ENCODE data around the gene AIDA.
"Not testable (repeated sequence)": the region's sequence is repeated elsewhere in the genome, so short reads cannot be mapped to it uniquely, and the experiment has no call there.

Gene AIDA, protein sequence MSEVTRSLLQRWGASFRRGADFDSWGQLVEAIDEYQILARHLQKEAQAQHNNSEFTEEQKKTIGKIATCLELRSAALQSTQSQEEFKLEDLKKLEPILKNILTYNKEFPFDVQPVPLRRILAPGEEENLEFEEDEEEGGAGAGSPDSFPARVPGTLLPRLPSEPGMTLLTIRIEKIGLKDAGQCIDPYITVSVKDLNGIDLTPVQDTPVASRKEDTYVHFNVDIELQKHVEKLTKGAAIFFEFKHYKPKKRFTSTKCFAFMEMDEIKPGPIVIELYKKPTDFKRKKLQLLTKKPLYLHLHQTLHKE

DNA sequence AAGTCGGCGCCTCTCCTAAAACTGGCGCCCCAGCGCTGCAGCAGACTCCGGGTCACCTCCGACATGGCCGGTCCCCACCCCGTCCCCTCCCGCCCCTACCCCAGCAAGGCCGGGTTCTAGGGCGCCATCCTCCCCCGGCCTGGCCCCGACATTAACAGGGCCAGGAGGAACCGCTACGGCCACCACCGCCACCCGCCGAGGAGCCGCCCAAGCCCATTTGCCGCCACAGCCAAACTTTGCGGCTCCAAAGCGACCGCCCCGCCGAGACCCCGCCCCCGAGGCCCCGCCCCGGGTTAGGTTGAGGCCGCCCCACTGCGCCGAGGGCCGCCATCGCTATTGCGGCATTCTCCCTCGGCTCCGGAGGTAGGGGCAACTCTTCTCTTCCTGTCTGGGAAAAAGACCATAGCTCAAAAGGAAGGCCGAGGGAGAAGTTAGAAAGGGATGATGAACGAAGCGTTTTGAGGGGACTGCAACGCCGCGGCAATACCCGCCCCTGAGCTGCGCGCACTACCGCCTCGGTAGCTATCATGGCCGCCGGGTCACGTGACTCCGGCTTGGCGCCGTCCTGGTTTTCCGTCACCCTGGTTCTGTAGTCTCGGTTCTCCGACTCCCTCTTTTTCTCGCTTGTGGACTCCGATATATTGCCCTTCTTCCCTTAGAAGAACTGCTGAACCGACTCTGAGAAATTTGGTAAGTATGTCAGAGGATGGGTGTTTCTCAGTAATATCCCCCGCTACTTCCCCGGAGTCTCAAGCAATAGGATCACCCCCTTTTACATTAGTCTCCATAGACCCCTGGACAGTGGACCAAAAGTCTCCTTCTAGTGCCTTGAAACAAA is at the start of gene AIDA, which contains the start of gene BROX:
Gene AIDA (minus strand): TSS at position 239 of the 838 bp plus-strand sequence. CDS start 174 bp downstream, at position 65.
Gene BROX (plus strand): TSS at position 312 of the 838 bp plus-strand sequence. CDS start 3,136 bp downstream, outside the sequence.
- Histone ChIP-seq H3K9ac (ENCODE audit: low read length) (peak within 1 kb of the TSS; percentile 84), H3K36me3 (ENCODE audit: control insufficient read depth, low read depth, low read length) (no peaks in the 10 kb centered on the region), H3K27ac (ENCODE audit: low read length) (peak within 1 kb of the TSS; percentile 93), H3K4me1 (ENCODE audit: control insufficient read depth, low read depth, low read length) (peaks cover 5% of the 10 kb centered on the region), H3K4me3 (ENCODE audit: low read length) (peak within 1 kb of the TSS; percentile 82), H3K27me3 (ENCODE audit: control insufficient read depth, insufficient read depth, low read length) (no peaks in the 10 kb centered on the region), H3K9me3 (ENCODE audit: control insufficient read depth, low read depth, low read length) (no peaks in the 10 kb centered on the region)

DNA sequence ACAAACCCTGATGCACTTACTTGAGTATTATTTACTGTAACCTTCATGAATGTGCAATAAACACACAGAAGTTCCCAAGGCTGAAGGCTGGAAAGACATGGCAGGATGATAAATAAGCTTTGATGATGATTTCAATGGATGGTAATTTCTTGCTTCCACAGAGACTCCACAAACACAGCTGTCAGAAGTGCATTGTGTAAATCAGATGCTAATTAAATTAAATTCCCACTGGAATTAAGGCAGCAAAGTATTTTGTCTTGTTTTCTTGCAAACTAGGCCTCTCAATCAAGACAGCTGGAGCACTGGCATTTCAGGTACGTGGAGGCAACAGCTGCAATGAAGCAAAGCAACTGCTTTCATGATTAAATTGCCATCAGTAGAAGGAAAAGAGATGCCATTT is 48.8 kb upstream of the AIDA start:
- Histone ChIP-seq H3K9me3 (ENCODE audit: control insufficient read depth, low read depth, low read length) (no peaks in the 10 kb centered on the region), H3K27me3 (ENCODE audit: control insufficient read depth, insufficient read depth, low read length) (no peaks in the 10 kb centered on the region), H3K27ac (ENCODE audit: low read length) (no peak overlapping the region), H3K4me3 (ENCODE audit: low read length) (no peak overlapping the region), H3K9ac (ENCODE audit: low read length) (no peak overlapping the region), H3K4me1 (ENCODE audit: control insufficient read depth, low read depth, low read length) (no peaks in the 10 kb centered on the region), H3K36me3 (ENCODE audit: control insufficient read depth, low read depth, low read length) (no peaks in the 10 kb centered on the region)

DNA sequence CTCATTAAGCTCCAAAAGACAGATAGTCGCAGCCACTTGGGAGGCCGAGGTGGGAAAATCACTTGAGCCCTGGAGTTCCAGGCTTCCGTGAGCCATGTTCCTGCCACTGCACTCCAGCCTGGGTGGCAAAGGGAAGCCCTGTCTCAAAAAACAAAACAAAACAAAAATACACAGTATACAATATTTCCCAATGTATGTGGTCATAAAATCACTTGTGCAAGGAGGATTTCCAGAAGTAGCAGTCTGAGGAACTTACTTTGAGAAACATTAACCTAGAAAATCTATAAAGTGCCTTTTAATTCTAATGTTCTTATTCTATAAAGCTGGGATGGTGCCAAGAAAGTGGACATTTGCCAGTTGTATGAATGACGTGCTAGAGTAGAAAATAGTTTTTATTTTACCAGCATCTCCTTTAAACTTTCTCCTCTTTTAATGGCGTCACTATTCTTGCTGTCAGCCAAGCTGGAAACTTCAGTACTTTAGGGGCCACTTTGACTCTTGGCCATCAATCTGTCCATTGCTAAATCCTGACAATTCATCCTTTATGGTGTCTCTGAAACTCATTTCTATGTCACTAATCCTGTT is 47.3 kb upstream of the AIDA start:
- no peak overlapping the region for H3K27ac ChIP-seq (ENCODE audit: low read length)
- no peaks in the 10 kb centered on the region for H3K9me3 ChIP-seq (ENCODE audit: control insufficient read depth, low read depth, low read length)

DNA sequence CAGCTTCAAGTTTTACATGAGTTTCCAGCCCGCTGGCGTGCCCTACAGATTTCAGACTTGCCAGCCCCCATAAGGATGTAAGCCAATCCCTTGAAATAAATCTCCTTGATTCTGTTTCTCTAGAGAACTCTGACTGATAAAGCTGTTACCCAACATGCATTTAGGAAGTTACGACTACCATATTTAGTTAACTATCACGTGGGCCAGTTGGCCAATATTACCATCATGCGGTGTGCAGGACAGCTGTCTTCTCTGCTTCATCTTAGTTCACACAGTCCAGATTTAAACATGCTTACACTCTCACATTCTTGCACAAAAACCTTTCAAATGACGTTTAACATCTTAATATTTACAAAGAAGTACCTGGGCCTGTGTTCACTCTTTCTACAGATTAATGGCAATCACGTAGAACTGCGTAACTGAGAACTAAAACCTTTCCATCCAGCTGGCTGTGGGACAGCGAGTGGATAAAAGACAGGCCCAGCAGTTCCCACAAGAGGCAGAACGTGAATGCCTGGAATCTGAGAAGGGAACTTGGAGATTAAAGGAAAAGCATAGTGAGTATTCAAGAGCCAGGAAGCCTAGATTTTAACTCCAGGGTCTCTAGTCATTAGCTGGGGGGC is 45.5 kb upstream of the AIDA start:
- no peaks in the 10 kb centered on the region for H3K4me1 ChIP-seq (ENCODE audit: control insufficient read depth, low read depth, low read length)
- H3K9me3 ChIP-seq (ENCODE audit: control insufficient read depth, low read depth, low read length) = no peaks in the 10 kb centered on the region
- H3K4me3 ChIP-seq (ENCODE audit: low read length) = no peak overlapping the region
- no peak overlapping the region for H3K27ac ChIP-seq (ENCODE audit: low read length)
- no peak overlapping the region for H3K9ac ChIP-seq (ENCODE audit: low read length)
- H3K36me3 ChIP-seq (ENCODE audit: control insufficient read depth, low read depth, low read length) = no peaks in the 10 kb centered on the region
- no peaks in the 10 kb centered on the region for H3K27me3 ChIP-seq (ENCODE audit: control insufficient read depth, insufficient read depth, low read length)

More for the DNA sequence above, 47.3 kb upstream of the AIDA start:
- no peaks in the 10 kb centered on the region for H3K36me3 ChIP-seq (ENCODE audit: control insufficient read depth, low read depth, low read length)
- no peaks in the 10 kb centered on the region for H3K4me1 ChIP-seq (ENCODE audit: control insufficient read depth, low read depth, low read length)
- H3K27me3 ChIP-seq (ENCODE audit: control insufficient read depth, insufficient read depth, low read length) = no peaks in the 10 kb centered on the region
- H3K4me3 ChIP-seq (ENCODE audit: low read length) = no peak overlapping the region
- no peak overlapping the region for H3K9ac ChIP-seq (ENCODE audit: low read length)

DNA sequence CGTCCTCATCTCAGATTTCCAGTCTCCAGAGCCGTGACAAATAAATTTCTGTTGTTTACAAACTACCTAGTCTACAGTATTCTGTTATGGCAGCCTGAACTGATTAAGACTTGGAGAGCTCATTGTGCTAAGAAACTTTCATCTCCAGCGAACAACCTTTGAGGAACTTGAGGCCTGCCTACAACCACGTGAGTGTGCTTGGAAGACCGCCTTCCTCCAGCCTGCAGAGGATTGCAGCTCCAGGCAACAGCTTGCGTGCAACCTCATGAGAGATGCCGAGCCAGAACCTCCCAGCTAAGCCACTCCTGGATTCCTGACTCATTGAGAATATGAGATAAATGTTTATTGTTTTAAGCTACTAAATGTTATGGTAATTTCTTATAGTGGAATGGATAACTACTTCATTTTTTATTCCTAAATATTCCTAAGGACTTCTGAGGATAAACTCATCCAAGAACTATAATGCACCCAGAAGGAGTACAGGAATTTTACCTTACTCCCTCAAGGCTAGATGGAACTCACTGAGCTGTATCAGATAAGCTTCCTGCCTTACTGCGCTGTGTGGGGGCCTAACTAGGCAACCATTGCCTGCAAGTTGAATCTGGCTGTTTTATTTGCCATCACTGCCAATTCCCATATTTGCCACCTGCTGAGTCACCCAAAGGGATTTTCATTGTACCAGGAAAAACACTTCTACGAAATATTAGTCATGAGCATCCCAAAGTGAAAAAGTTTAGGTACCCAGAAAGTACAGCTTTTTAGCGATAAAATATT is 42.3 kb upstream of the AIDA start:
- H3K9me3 ChIP-seq (ENCODE audit: control insufficient read depth, low read depth, low read length) = no peaks in the 10 kb centered on the region
- no peak overlapping the region for H3K4me3 ChIP-seq (ENCODE audit: low read length)
- H3K4me1 ChIP-seq (ENCODE audit: control insufficient read depth, low read depth, low read length) = no peaks in the 10 kb centered on the region
- H3K27ac ChIP-seq (ENCODE audit: low read length) = no peak overlapping the region
- no peak overlapping the region for H3K9ac ChIP-seq (ENCODE audit: low read length)
- H3K27me3 ChIP-seq (ENCODE audit: control insufficient read depth, insufficient read depth, low read length) = no peaks in the 10 kb centered on the region
- no peaks in the 10 kb centered on the region for H3K36me3 ChIP-seq (ENCODE audit: control insufficient read depth, low read depth, low read length)

DNA sequence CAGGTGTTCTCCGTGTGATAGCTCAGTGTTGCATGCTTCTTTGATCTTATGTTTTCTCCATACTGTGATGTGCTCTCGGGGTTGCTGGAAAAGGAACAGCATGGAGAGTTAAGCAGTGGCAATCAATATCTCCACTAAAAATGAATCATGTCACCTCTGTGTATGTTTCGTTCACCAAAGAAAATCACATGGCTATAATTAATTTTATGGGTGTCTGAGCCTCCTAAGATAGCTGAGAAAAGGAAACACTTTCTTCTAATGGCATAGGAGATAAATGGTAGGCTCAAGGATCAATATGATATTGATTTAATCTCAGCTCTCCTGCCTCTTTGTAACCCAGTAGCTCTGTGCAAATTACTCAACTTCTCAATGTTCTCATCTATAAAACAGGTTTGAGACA is 39.0 kb upstream of the AIDA start:
- Histone ChIP-seq H3K9me3 (ENCODE audit: control insufficient read depth, low read depth, low read length) (no peaks in the 10 kb centered on the region), H3K36me3 (ENCODE audit: control insufficient read depth, low read depth, low read length) (no peaks in the 10 kb centered on the region), H3K9ac (ENCODE audit: low read length) (no peak overlapping the region), H3K27ac (ENCODE audit: low read length) (no peak overlapping the region), H3K4me3 (ENCODE audit: low read length) (no peak overlapping the region), H3K27me3 (ENCODE audit: control insufficient read depth, insufficient read depth, low read length) (no peaks in the 10 kb centered on the region), H3K4me1 (ENCODE audit: control insufficient read depth, low read depth, low read length) (no peaks in the 10 kb centered on the region)

DNA sequence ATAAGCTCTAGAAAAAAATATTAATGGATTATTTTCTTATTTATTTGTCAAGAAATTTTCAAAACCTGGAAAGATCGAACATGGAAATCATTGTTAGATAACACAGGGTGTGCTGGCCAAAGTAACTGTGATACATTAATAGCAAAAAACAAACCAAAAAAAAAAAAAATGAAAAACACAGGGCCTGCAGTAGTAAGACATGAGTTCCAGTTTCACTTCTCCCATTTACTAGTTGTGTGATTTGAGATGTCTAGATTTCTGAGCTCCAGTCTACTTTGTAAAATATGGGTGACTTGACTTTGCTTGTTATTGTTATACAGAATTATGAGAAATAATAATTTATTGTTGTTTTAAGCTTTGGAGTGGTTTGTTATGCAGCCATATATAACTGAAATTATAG is 38.4 kb upstream of the AIDA start:
- H3K4me3 ChIP-seq (ENCODE audit: low read length) = no peak overlapping the region
- no peaks in the 10 kb centered on the region for H3K9me3 ChIP-seq (ENCODE audit: control insufficient read depth, low read depth, low read length)
- no peak overlapping the region for H3K27ac ChIP-seq (ENCODE audit: low read length)
- no peaks in the 10 kb centered on the region for H3K36me3 ChIP-seq (ENCODE audit: control insufficient read depth, low read depth, low read length)
- H3K27me3 ChIP-seq (ENCODE audit: control insufficient read depth, insufficient read depth, low read length) = no peaks in the 10 kb centered on the region
- no peak overlapping the region for H3K9ac ChIP-seq (ENCODE audit: low read length)
- no peaks in the 10 kb centered on the region for H3K4me1 ChIP-seq (ENCODE audit: control insufficient read depth, low read depth, low read length)

DNA sequence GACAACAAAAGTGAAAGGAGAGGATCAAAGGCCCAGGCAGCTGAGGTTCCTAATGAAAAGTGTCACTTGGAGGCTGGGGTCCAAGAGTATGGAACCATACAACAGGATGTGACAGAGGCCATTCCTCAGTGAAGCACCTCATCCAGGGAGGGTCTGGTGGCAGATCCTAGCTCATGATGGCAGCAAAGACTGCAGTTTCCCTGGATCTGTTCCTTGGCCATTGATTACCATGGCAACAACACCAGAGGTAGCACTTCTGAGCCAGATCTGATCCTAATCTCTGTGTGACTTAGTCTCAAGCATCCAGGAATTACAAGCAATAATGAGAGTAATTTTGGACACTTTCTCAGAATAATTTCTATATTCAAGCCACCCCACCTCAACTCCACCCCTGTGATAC is 37.6 kb upstream of the AIDA start:
- Histone ChIP-seq H3K27me3 (ENCODE audit: control insufficient read depth, insufficient read depth, low read length) (no peaks in the 10 kb centered on the region), H3K4me1 (ENCODE audit: control insufficient read depth, low read depth, low read length) (no peaks in the 10 kb centered on the region), H3K9ac (ENCODE audit: low read length) (no peak overlapping the region), H3K36me3 (ENCODE audit: control insufficient read depth, low read depth, low read length) (no peaks in the 10 kb centered on the region), H3K4me3 (ENCODE audit: low read length) (no peak overlapping the region), H3K27ac (ENCODE audit: low read length) (no peak overlapping the region), H3K9me3 (ENCODE audit: control insufficient read depth, low read depth, low read length) (no peaks in the 10 kb centered on the region)

DNA sequence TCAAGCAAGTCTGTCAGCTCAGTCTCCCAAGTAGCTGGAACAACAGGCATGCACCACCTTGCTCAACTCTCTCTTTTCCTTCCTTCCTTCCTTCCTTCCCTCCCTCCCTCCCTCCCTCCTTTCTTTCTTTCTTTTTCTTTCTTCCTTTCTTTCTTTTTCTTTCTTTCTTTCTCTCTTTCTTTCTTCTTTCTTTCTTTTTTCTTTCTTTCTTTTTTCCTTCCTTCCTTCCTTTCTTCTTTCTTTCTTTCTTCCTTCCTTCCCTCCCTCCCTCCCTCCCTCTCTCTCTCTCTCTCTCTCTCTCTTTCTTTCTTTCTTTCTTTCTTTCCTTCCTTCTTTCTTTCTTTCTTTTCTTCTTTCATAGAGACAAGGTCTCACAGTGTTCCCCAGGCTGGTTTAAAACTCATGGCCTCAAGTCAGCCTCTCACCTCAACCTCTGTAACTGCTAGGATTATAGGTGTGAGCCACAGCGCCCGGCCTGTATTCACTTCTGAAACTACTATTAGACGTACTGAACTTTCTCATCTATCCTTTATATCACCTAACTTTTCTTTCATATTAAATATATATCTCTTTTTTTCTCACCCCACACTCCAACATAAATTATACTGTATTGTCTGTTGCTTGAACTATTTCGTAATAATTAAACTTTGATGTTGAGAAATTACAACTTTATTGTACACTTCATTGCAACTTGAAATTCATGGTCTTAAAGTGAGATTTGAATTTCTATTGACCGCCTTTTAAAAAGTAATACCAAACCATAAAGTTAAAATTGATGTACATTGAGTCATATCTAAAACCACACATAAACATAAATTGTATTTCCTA is 29.6 kb upstream of the AIDA start:
- H3K27me3 ChIP-seq (ENCODE audit: control insufficient read depth, insufficient read depth, low read length); H3K4me3 ChIP-seq (ENCODE audit: low read length); H3K27ac ChIP-seq (ENCODE audit: low read length); H3K4me1 ChIP-seq (ENCODE audit: control insufficient read depth, low read depth, low read length); H3K9me3 ChIP-seq (ENCODE audit: control insufficient read depth, low read depth, low read length); H3K36me3 ChIP-seq (ENCODE audit: control insufficient read depth, low read depth, low read length); H3K9ac ChIP-seq (ENCODE audit: low read length): not testable (repeated sequence)

DNA sequence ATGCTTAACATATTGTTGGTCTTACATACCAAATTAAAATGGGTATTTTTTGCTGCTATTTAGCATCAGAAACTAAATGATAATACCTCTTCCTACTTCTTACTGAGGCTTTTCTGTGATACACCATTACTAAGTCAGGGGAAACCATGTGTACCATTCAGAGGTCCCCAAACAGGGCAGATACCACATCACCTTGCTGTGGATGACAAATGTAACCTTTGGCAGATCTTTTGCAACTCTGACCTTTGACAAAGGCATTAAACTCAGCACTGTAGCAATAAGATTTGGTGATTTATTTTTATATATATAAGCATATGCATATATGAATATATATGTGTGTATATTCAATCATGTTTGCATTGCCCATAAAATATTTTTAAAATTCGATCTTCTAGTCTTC is 27.6 kb upstream of the AIDA start:
- Histone ChIP-seq H3K9me3 (ENCODE audit: control insufficient read depth, low read depth, low read length) (no peaks in the 10 kb centered on the region), H3K27ac (ENCODE audit: low read length) (no peak overlapping the region), H3K4me3 (ENCODE audit: low read length) (no peak overlapping the region), H3K36me3 (ENCODE audit: control insufficient read depth, low read depth, low read length) (no peaks in the 10 kb centered on the region), H3K9ac (ENCODE audit: low read length) (no peak overlapping the region), H3K4me1 (ENCODE audit: control insufficient read depth, low read depth, low read length) (peaks cover 23% of the 10 kb centered on the region), H3K27me3 (ENCODE audit: control insufficient read depth, insufficient read depth, low read length) (no peaks in the 10 kb centered on the region)
